Neural cell (in vitro differentiated cells): ENCODE results near the gene EIF4G3. TPM values are rescaled to one million over a fixed set of nuclear protein-coding genes. Genes with fewer than 3 reads are reported as not detected.
"Not testable (repeated sequence)": the region's sequence is repeated elsewhere in the genome, so short reads cannot be mapped to it uniquely, and the experiment has no call there.

Experiments used
- H2AFZ ChIP-seq: fragments of 200-600, 300-800 bp; sonication (generic), shearing (Covaris generic); 2 replicates; pipeline ENCODE4 v1.6.0; 2014; ENCODE audit warnings: low read depth, mild to moderate bottlenecking, antibody characterized with exemption, low read length, moderate library complexity
- H3F3A ChIP-seq: fragments of 200-600 bp; shearing (Covaris generic); 2 replicates; pipeline ENCODE4 v1.6.1; 2016; ENCODE audit warnings: mild to moderate bottlenecking, moderate library complexity, mixed read lengths, antibody characterized with exemption, low read length; ENCODE audit not compliant: insufficient read depth, poor library complexity, severe bottlenecking
- H3K27ac ChIP-seq: fragments of 200-600, 300-800 bp; sonication (generic), shearing (Covaris generic); 2 replicates; pipeline ENCODE4 v1.5.1; 2014; ENCODE audit warnings: mild to moderate bottlenecking, low read length, moderate library complexity
- H3K27me3 ChIP-seq: fragments of 300-800, 200-600 bp; sonication (generic), shearing (Covaris generic); 2 replicates; pipeline ENCODE4 v1.6.0; 2014; ENCODE audit warnings: mild to moderate bottlenecking, low read depth, low read length, moderate library complexity; ENCODE audit not compliant: insufficient read depth
- H3K36me3 ChIP-seq: fragments of 300-800, 200-600 bp; sonication (generic), shearing (Covaris generic); 2 replicates; pipeline ENCODE4 v1.5.1; 2014; ENCODE audit warnings: mild to moderate bottlenecking, antibody characterized with exemption, low read length, moderate library complexity; ENCODE audit not compliant: insufficient read depth
- H3K4me2 ChIP-seq: fragments of 300-800, 200-600 bp; sonication (generic), shearing (Covaris generic); 2 replicates; pipeline ENCODE4 v1.6.0; 2014; ENCODE audit warnings: mild to moderate bottlenecking, low read length
- H3K4me3 ChIP-seq: fragments of 300-800, 200-600 bp; sonication (generic), shearing (Covaris generic); 2 replicates; pipeline ENCODE4 v1.5.1; 2014; ENCODE audit warnings: mild to moderate bottlenecking, low read length, moderate library complexity
- H3K79me2 ChIP-seq: fragments of 200-600 bp; shearing (Covaris generic); replicated peaks from 2 replicates; pipeline ENCODE4 v1.6.0; 2014; ENCODE audit warnings: mild to moderate bottlenecking, low read length, moderate library complexity; ENCODE audit not compliant: insufficient read depth
- H3K9ac ChIP-seq: fragments of 300-800, 200-600 bp; sonication (generic), shearing (Covaris generic); 2 replicates; pipeline ENCODE4 v1.6.1; 2016; ENCODE audit warnings: mild to moderate bottlenecking, low read length, mixed read lengths
- H3K9me2 ChIP-seq: fragments of 200-600 bp; shearing (Covaris generic); 2 replicates; pipeline ENCODE4 v1.6.1; 2016; ENCODE audit warnings: mild to moderate bottlenecking, low read length, mixed read lengths; ENCODE audit not compliant: insufficient read depth
- H3K9me3 ChIP-seq: fragments of 200-600, 300-800 bp; sonication (generic), shearing (Covaris generic); 2 replicates; pipeline ENCODE4 v1.6.1; 2016; ENCODE audit warnings: mild to moderate bottlenecking, mixed run types, low read length, moderate library complexity, mixed read lengths
- H4K20me1 ChIP-seq: fragments of 200-600 bp; shearing (Covaris generic); 2 replicates; pipeline ENCODE4 v1.6.1; 2016; ENCODE audit warnings: mild to moderate bottlenecking, mixed run types; ENCODE audit not compliant: insufficient read depth
- CTCF ChIP-seq: fragments of 450-650 bp; IDR thresholded peaks from 2 replicates; pipeline ENCODE4 v1.5.1; 2014; ENCODE audit warnings: antibody characterized with exemption, mild to moderate bottlenecking, moderate library complexity; ENCODE audit not compliant: poor library complexity, severe bottlenecking
- EP300 ChIP-seq: fragments of 450-650 bp; conservative IDR thresholded peaks from 2 replicates; pipeline ENCODE4 v1.6.1; 2014; ENCODE audit warnings: antibody characterized with exemption, mild to moderate bottlenecking, moderate library complexity; ENCODE audit not compliant: poor library complexity, severe bottlenecking
- MXI1 ChIP-seq: fragments of 450-650 bp; conservative IDR thresholded peaks from 2 replicates; pipeline ENCODE4 v1.6.1; 2014; ENCODE audit warnings: antibody characterized with exemption, mild to moderate bottlenecking; ENCODE audit not compliant: poor library complexity, severe bottlenecking
- POLR2AphosphoS5 ChIP-seq: IDR thresholded peaks from 2 replicates; pipeline ENCODE4 v1.6.1; 2012
- RAD21 ChIP-seq: fragments of 450-650 bp; conservative IDR thresholded peaks from 2 replicates; pipeline ENCODE4 v1.6.1; 2014; ENCODE audit warnings: antibody characterized with exemption, mild to moderate bottlenecking, moderate library complexity
- REST ChIP-seq: IDR thresholded peaks from 2 replicates; pipeline ENCODE4 v1.6.1; 2012; ENCODE audit warnings: borderline replicate concordance
- SMC3 ChIP-seq: fragments of 450-650 bp; conservative IDR thresholded peaks from 2 replicates; pipeline ENCODE4 v1.6.1; 2014; ENCODE audit warnings: antibody characterized with exemption, mild to moderate bottlenecking, moderate library complexity; ENCODE audit not compliant: poor library complexity
- TAF1 ChIP-seq: IDR thresholded peaks from 2 replicates; pipeline ENCODE4 v1.6.1; 2012; ENCODE audit warnings: low read depth
- polyA plus RNA-seq: library from polyadenylated mRNA; depleted of rRNA; stranded (reverse); fragments of >200 nt; gene quantifications from 2 replicates; pipeline ENCODE4 v1.2.3, GENCODE V29; 2014

The EIF4G3 gene
- polyA plus RNA-seq, 1 donor from 2014 or later: 56.9 TPM

GRCh38 chr1:21198929-21199328, 22.2 kb upstream of the EIF4G3 start (continued):
- TF ChIP-seq MXI1 (peak; percentile 94), RAD21 (peak; percentile 13), POLR2AphosphoS5 (peak; percentile 65), TAF1 (no peak)

DNA sequence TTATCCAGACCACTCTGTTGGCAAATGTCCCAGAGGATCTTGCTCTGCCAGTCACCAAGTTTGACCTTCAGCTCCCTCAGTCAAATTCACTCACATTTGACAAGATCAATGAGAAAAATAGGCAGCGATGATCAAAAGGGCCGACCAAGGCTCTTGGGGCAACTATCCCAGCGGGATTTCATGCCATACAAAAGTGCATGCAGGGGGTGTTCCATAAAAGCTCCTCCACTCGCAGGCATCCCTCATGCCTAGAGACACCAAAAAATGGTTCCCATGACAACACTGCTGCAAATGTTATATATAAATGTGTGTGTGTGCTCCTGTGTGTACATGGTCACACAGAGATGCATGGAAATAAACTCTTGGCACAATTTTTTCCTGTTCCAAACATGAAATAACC, 16.2 kb upstream of the EIF4G3 start:
- H3K4me2 ChIP-seq: no peak overlapping the region
- TF ChIP-seq RAD21 (no peak), EP300 (peak; percentile 16), CTCF (no peak)
- no peaks in the 10 kb centered on the region for H3K27me3 ChIP-seq
- no peak overlapping the region for H3K4me3 ChIP-seq
- no peaks in the 10 kb centered on the region for H3K9me2 ChIP-seq
- H2AFZ ChIP-seq: no peak overlapping the region
- H3K27ac ChIP-seq: no peak overlapping the region
- no peaks in the 10 kb centered on the region for H3K9me3 ChIP-seq
- no peaks in the 10 kb centered on the region for H3K36me3 ChIP-seq
- no peaks in the 10 kb centered on the region for H3K79me2 ChIP-seq
- H3F3A ChIP-seq: no peaks in the 10 kb centered on the region
- H3K9ac ChIP-seq: no peak overlapping the region
- no peaks in the 10 kb centered on the region for H4K20me1 ChIP-seq

DNA sequence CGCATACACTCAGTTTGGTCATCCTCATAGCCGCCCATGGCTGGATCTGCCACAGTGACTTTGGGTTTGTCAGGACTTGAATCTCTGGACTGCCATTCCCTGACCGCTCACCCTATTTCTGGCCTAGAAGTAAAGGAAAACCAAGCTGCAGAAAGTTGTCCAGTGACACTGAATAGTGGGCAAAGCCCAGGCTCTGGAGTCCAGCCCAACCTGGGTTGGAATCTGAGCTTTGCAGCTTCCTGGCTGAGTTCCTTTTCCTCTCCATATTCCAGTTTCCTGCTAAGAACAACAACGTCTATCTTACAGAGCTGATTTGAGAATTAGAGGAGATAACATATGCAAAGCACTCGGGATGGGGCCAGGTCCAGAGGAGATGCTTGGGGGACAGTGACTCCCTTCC, 15.6 kb upstream of the EIF4G3 start:
- no peaks in the 10 kb centered on the region for H3K27me3 ChIP-seq
- H3K27ac ChIP-seq: no peak overlapping the region
- H3K9me2 ChIP-seq: no peaks in the 10 kb centered on the region
- no peak overlapping the region for H3K4me3 ChIP-seq
- no peaks in the 10 kb centered on the region for H3F3A ChIP-seq
- no peak overlapping the region for H3K9ac ChIP-seq
- no peaks in the 10 kb centered on the region for H3K36me3 ChIP-seq
- no peak for TF ChIP-seq EP300
- H4K20me1 ChIP-seq: no peaks in the 10 kb centered on the region
- H2AFZ ChIP-seq: no peak overlapping the region
- H3K9me3 ChIP-seq: no peaks in the 10 kb centered on the region
- no peaks in the 10 kb centered on the region for H3K79me2 ChIP-seq
- no peak overlapping the region for H3K4me2 ChIP-seq

DNA sequence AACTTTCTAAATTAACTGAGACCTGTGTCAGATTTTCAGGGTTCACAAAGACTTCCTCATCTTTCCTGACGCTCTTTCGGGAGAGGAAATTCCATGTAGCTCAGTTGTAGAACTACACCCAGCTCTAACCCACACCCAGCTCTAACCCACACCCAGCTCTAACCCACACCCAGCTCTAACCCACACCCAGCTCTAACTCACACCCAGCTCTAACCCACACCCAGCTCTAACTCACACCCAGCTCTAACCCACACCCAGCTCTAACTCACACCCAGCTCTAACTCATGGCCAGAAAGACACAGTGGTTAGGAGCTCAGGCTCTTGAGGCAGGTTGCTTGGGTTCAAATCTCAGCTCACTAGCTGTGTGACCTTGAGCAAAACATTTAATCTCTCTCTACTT, 14.1 kb upstream of the EIF4G3 start:
- not testable (repeated sequence) for H3K4me2 ChIP-seq, H4K20me1 ChIP-seq, H3K27ac ChIP-seq, H3K9ac ChIP-seq, H3K4me3 ChIP-seq, H3K79me2 ChIP-seq, H3K36me3 ChIP-seq, H3K9me3 ChIP-seq, H3K27me3 ChIP-seq, H3F3A ChIP-seq, H3K9me2 ChIP-seq, H2AFZ ChIP-seq

DNA sequence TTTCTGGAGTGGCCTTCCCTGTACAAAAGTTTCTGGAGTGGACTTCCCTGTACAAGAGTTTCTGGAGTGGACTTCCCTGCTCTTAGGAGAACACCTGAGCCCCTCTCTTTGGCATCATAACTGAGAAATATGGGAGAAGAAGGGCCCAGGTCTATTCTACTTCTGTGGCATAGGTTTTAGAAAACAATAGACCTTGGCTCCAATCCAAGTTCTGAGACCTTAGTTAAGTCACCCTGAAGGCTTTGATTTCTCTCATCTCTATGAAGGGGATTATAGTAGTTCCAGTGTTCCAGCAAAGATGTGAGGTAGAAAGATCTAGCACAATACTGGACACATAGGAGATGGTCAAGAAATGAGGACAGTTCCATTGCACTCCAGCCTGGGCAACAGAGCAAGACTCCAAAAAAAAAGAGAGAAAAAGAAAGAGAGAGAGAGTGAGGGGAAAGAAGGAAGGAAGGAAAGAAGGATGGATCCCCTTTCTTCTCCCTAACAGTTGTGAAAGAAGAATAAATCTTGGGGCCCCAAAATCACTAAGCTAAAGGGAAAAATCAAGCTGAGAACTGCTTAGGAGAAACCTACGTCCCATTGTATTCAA, 13.3 kb upstream of the EIF4G3 start:
- Histone ChIP-seq H2AFZ (no peak overlapping the region), H3K27me3 (no peaks in the 10 kb centered on the region), H3K9me3 (no peaks in the 10 kb centered on the region), H4K20me1 (no peaks in the 10 kb centered on the region), H3K9ac (no peak overlapping the region), H3K36me3 (no peaks in the 10 kb centered on the region), H3K4me3 (no peak overlapping the region), H3K9me2 (no peaks in the 10 kb centered on the region), H3K79me2 (no peaks in the 10 kb centered on the region), H3K27ac (no peak overlapping the region), H3F3A (no peaks in the 10 kb centered on the region), H3K4me2 (no peak overlapping the region)
- TF ChIP-seq EP300 (no peak), SMC3 (no peak), MXI1 (no peak), RAD21 (no peak), REST (no peak), CTCF (no peak), TAF1 (no peak), POLR2AphosphoS5 (no peak)
